H1 (cell line): ENCODE data around the gene ASMT. TPM values are rescaled to one million over a fixed set of nuclear protein-coding genes. Genes with fewer than 3 reads are reported as not detected.

Experiments used
- CBX5 ChIP-seq: fragments of 300-800, 300-1000 bp; sonication (generic); IDR thresholded peaks from 2 replicates; pipeline ENCODE4 v1.7.1; 2016; ENCODE audit warnings: antibody characterized with exemption, low read length, low read depth
- CREB1 ChIP-seq: IDR thresholded peaks from 2 replicates; pipeline ENCODE4 v1.6.1; 2012; ENCODE audit warnings: inconsistent platforms
- EZH2 ChIP-seq: fragments of 200-600 bp; sonication (generic); IDR thresholded peaks from 2 replicates; pipeline ENCODE4 v1.7.1; 2012; ENCODE audit warnings: low read depth, mild to moderate bottlenecking, moderate library complexity, low read length, inconsistent platforms; ENCODE audit not compliant: severe bottlenecking
- FOSL1 ChIP-seq: IDR thresholded peaks from 2 replicates; pipeline ENCODE4 v1.6.1; 2011; ENCODE audit warnings: mild to moderate bottlenecking, low read depth, low read length, moderate library complexity; ENCODE audit not compliant: insufficient read depth
- GTF2F1 ChIP-seq: IDR thresholded peaks from 2 replicates; pipeline ENCODE4 v1.6.1; 2012; ENCODE audit warnings: low read depth, low read length, improper control_type of control experiment, borderline replicate concordance
- NRF1 ChIP-seq: IDR thresholded peaks from 2 replicates; pipeline ENCODE4 v1.6.1; 2011; ENCODE audit warnings: mild to moderate bottlenecking, low read depth, low read length, improper control_type of control experiment
- TEAD4 ChIP-seq: IDR thresholded peaks from 2 replicates; pipeline ENCODE4 v1.6.1; 2012; ENCODE audit warnings: low read depth, low read length, inconsistent platforms, mixed read lengths
- polyA plus RNA-seq, 7 experiments: library from polyadenylated mRNA; depleted of rRNA in 3 of 7; stranded (reverse) in 5 of 7; unstranded in 2 of 7; fragments of >200 nt in 5 of 7; fragments of 200-250 nt in 2 of 7; gene quantifications; 1 replicate in 5 of 7; 2 replicates in 1 of 7; 4 replicates in 1 of 7; pipeline versions ENCODE4 v1.2.1 to v1.2.3, GENCODE V29; 2011 to 2013; ENCODE audit warnings: missing spikeins in 2 of 7, mixed read lengths in 2 of 7
- total RNA-seq: library from RNA; stranded (reverse); fragmentation: NEBNext Ultra II Directional; extraction: Animal tissue kit (Norgen Biotek cat#: 25700); gene quantifications from 2 replicates; pipeline ENCODE4 v1.2.1, GENCODE V29; 2021
- TF ChIP-seq, protein P1 (sequence below): fragments of 300-600 bp; sonication (generic); IDR thresholded peaks from 2 replicates; pipeline ENCODE4 v1.7.1; 2012; ENCODE audit warnings: low read length, moderate library complexity, mild to moderate bottlenecking, inconsistent platforms; ENCODE audit not compliant: insufficient replicate concordance
- TF ChIP-seq, protein P2 (sequence below): IDR thresholded peaks from 2 replicates; pipeline ENCODE4 v1.6.1; 2011; ENCODE audit warnings: low read length, improper control_type of control experiment

The ASMT gene
- total and polyA plus RNA-seq, 2 of the 8 experiments (the other 6 are each of a cell fraction or from before 2014, with no cell fraction given) = 1.5 to 3.1 TPM

DNA sequence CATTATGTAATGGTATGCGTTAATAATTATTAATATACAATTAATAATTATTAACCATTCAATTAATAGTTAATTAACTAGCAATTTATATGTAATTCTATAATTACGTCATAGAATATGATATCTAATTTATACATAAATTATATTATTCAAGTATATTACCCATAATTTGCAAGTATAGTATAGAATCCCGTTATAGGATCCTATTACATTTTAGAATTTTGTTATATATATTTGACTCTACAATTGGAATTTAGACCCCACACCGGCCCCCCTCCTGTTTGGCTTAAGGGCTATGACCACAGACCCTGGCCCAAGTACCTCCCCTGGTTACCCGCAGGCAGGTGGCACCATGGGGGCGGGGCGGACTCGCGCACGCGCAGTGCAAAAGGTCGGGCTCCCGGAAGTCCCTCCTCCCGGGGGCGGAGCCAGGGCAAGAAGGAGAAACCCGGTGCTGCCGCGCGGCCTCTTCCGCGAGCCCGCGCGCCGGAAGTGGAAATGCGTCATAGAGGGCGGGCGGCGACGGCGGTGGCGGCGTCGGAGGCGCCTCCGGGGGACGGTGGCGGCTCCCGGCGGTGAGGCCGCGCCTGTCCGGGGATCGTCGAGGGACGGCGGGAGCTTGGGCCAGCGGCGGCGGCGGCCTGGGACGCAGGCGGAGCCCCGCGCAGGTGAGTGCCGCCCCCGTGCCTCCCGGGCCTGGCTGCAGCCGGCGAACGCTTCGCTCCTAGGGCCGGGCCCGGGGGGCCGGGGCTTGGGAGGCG lies 23.6 kb upstream of the ASMT start, which contains the start of gene AKAP17A (continued):
- TF ChIP-seq, protein P1, sequence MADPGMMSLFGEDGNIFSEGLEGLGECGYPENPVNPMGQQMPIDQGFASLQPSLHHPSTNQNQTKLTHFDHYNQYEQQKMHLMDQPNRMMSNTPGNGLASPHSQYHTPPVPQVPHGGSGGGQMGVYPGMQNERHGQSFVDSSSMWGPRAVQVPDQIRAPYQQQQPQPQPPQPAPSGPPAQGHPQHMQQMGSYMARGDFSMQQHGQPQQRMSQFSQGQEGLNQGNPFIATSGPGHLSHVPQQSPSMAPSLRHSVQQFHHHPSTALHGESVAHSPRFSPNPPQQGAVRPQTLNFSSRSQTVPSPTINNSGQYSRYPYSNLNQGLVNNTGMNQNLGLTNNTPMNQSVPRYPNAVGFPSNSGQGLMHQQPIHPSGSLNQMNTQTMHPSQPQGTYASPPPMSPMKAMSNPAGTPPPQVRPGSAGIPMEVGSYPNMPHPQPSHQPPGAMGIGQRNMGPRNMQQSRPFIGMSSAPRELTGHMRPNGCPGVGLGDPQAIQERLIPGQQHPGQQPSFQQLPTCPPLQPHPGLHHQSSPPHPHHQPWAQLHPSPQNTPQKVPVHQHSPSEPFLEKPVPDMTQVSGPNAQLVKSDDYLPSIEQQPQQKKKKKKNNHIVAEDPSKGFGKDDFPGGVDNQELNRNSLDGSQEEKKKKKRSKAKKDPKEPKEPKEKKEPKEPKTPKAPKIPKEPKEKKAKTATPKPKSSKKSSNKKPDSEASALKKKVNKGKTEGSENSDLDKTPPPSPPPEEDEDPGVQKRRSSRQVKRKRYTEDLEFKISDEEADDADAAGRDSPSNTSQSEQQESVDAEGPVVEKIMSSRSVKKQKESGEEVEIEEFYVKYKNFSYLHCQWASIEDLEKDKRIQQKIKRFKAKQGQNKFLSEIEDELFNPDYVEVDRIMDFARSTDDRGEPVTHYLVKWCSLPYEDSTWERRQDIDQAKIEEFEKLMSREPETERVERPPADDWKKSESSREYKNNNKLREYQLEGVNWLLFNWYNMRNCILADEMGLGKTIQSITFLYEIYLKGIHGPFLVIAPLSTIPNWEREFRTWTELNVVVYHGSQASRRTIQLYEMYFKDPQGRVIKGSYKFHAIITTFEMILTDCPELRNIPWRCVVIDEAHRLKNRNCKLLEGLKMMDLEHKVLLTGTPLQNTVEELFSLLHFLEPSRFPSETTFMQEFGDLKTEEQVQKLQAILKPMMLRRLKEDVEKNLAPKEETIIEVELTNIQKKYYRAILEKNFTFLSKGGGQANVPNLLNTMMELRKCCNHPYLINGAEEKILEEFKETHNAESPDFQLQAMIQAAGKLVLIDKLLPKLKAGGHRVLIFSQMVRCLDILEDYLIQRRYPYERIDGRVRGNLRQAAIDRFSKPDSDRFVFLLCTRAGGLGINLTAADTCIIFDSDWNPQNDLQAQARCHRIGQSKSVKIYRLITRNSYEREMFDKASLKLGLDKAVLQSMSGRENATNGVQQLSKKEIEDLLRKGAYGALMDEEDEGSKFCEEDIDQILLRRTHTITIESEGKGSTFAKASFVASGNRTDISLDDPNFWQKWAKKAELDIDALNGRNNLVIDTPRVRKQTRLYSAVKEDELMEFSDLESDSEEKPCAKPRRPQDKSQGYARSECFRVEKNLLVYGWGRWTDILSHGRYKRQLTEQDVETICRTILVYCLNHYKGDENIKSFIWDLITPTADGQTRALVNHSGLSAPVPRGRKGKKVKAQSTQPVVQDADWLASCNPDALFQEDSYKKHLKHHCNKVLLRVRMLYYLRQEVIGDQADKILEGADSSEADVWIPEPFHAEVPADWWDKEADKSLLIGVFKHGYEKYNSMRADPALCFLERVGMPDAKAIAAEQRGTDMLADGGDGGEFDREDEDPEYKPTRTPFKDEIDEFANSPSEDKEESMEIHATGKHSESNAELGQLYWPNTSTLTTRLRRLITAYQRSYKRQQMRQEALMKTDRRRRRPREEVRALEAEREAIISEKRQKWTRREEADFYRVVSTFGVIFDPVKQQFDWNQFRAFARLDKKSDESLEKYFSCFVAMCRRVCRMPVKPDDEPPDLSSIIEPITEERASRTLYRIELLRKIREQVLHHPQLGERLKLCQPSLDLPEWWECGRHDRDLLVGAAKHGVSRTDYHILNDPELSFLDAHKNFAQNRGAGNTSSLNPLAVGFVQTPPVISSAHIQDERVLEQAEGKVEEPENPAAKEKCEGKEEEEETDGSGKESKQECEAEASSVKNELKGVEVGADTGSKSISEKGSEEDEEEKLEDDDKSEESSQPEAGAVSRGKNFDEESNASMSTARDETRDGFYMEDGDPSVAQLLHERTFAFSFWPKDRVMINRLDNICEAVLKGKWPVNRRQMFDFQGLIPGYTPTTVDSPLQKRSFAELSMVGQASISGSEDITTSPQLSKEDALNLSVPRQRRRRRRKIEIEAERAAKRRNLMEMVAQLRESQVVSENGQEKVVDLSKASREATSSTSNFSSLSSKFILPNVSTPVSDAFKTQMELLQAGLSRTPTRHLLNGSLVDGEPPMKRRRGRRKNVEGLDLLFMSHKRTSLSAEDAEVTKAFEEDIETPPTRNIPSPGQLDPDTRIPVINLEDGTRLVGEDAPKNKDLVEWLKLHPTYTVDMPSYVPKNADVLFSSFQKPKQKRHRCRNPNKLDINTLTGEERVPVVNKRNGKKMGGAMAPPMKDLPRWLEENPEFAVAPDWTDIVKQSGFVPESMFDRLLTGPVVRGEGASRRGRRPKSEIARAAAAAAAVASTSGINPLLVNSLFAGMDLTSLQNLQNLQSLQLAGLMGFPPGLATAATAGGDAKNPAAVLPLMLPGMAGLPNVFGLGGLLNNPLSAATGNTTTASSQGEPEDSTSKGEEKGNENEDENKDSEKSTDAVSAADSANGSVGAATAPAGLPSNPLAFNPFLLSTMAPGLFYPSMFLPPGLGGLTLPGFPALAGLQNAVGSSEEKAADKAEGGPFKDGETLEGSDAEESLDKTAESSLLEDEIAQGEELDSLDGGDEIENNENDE = no peak
- TF ChIP-seq TEAD4 (no peak), GTF2F1 (no peak), FOSL1 (no peak), CBX5 (no peak), EZH2 (no peak), NRF1 (peak; percentile 93), CREB1 (peak; percentile 93)
- TF ChIP-seq, protein P2, sequence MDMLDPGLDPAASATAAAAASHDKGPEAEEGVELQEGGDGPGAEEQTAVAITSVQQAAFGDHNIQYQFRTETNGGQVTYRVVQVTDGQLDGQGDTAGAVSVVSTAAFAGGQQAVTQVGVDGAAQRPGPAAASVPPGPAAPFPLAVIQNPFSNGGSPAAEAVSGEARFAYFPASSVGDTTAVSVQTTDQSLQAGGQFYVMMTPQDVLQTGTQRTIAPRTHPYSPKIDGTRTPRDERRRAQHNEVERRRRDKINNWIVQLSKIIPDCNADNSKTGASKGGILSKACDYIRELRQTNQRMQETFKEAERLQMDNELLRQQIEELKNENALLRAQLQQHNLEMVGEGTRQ = no peak
